ENCODE data around the gene PTCH2. TPM values are rescaled to one million over a fixed set of nuclear protein-coding genes. Genes with fewer than 3 reads are reported as not detected.

Gene PTCH2
- total RNA-seq, 1 donor from 2014 or later, result 1.0 TPM

- no peak for TF ChIP-seq CTCF (IDR thresholded peaks at IDR 0.05)
- no peaks in the 10 kb centered on the region for H3K36me3 ChIP-seq
- ATAC-seq (no peak), DNase-seq (no peak)
- intact Hi-C loops (cut with DNase I), result no loop called here
- H3K27ac ChIP-seq, result no peak overlapping the region
- peaks cover 26% of the 10 kb centered on the region for H3K4me1 ChIP-seq
- H3K9me3 ChIP-seq, result no peaks in the 10 kb centered on the region
- H3K27me3 ChIP-seq (ENCODE audit: low read depth), result no peaks in the 10 kb centered on the region
- no peak overlapping the region for H3K4me3 ChIP-seq
Observed at GRCh38 chr1:44832056-44832705, 10.9 kb downstream of the PTCH2 start.

DNA sequence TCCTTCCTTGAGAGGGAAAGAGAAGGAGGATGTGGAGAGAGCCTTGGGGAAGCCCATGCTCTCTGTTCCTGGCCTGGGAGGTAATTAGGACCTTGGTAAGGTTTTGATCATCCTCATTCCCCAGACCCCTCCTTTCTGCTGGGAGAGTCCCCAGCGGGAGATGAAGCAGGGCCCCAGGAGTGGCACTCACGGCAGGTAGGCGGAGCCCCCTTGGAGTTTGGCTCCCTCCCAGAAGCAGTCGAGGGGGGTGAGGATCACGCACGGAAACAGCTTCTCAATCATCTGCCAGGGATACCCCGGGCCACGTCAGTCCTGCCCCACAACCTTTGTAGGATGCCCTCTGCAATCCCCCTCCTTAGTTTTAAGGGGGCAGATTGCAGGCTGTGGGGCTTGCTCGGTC lies 11.5 kb downstream of the PTCH2 start:
- Histone ChIP-seq H3K27me3 (ENCODE audit: low read depth) (no peaks in the 10 kb centered on the region), H3K27ac (no peak overlapping the region), H3K36me3 (no peaks in the 10 kb centered on the region), H3K9me3 (no peaks in the 10 kb centered on the region), H3K4me3 (no peak overlapping the region), H3K4me1 (peaks cover 26% of the 10 kb centered on the region)
- ATAC-seq (peak in 1 of 2 donors; percentile 4), DNase-seq (no peak)
- intact Hi-C loops (cut with DNase I), result no loop called here
- TF ChIP-seq CTCF (IDR thresholded peaks at IDR 0.05), result no peak

- Histone ChIP-seq H3K4me3 (no peak overlapping the region), H3K27ac (no peak overlapping the region), H3K27me3 (ENCODE audit: low read depth) (no peaks in the 10 kb centered on the region), H3K9me3 (no peaks in the 10 kb centered on the region), H3K36me3 (no peaks in the 10 kb centered on the region), H3K4me1 (peaks cover 27% of the 10 kb centered on the region)
- no peak for TF ChIP-seq CTCF (IDR thresholded peaks at IDR 0.05)
- no peak for DNase-seq
- no peak for ATAC-seq
- intact Hi-C loops (cut with DNase I), result no loop called here
Observed at GRCh38 chr1:44830900-44831304, 12.2 kb downstream of the PTCH2 start.

DNA sequence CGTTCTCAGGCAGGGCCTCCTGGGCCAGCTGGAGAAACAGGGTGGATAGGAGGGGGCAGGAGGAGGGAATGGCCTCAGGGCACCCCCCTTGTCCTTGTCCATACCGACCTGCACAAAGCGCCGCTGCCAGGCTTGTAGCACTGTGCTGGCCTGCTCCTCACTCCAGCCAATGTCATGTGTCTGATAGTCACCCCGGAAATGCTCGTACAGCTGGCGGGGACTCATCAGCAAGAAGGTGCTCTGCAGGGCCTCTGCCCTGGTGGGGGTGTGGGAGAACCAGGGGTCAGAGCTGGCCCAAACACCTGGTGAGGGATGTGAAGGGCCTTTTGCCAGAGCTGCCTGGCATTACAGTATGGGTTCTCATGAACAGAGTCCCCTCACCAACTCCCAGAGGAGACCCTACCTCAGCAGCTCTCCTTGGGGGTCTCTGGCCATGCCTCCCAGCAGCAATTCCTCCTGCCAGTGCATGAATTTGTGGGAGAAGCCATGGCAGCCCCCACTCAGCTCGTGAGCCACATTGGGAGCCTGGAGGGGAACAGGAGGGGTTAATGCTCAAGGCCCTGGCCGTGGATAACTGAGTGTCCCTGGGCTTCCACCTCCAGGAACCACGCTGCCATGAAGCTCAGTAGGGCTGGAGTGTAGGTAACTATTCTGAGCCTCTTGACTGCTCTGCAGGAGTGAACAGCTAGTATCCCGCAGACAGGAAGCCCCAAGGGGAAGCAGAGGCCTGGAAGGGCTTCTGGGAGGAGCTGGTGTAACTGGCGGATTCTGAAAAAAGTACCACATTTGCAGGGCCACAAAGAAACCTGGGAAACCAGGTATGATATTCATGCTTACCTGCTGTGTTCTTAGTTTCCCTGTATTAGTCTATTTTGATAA lies 13.3 kb downstream of the PTCH2 start:
- ATAC-seq (no peak), DNase-seq (no peak)
- intact Hi-C loops (cut with DNase I), result no loop called here

More for the DNA sequence above, 13.3 kb downstream of the PTCH2 start:
- no peaks in the 10 kb centered on the region for H3K36me3 ChIP-seq
- TF ChIP-seq CTCF (IDR thresholded peaks at IDR 0.05), result no peak
- H3K4me1 ChIP-seq, result peaks cover 26% of the 10 kb centered on the region
- no peaks in the 10 kb centered on the region for H3K27me3 ChIP-seq (ENCODE audit: low read depth)
- no peaks in the 10 kb centered on the region for H3K9me3 ChIP-seq
- H3K4me3 ChIP-seq, result no peak overlapping the region
- no peak overlapping the region for H3K27ac ChIP-seq
